Measurements from ENCODE around the gene LIMS1.
A peak's percentile ranks its signal among the peaks of the same experiment; 100 is the strongest.
"Not testable (repeated sequence)": the region's sequence is repeated elsewhere in the genome, so short reads cannot be mapped to it uniquely, and the experiment has no call there.

The LIMS1 gene

DNA sequence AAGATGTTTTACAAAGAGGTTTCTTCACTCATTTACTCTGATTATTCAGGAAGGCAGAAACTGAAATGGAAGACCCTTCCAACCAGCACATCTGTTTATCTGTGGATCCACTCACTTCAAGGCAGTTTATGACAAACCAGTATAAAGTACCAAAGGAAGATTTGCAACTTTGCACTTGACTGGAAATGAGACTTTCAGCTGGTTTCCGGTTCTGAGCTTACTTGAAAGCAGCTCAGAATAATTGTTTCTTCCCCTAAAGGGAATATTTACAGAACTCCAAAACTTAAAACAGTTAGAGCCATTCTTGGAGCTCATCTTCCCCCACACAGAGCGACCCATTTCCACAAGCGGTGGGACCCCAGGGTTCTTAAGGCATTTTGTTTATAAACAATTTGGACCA, 129.8 kb downstream of the LIMS1 start:
- DNase-seq (ENCODE audit: low read depth) = not testable (repeated sequence)

DNA sequence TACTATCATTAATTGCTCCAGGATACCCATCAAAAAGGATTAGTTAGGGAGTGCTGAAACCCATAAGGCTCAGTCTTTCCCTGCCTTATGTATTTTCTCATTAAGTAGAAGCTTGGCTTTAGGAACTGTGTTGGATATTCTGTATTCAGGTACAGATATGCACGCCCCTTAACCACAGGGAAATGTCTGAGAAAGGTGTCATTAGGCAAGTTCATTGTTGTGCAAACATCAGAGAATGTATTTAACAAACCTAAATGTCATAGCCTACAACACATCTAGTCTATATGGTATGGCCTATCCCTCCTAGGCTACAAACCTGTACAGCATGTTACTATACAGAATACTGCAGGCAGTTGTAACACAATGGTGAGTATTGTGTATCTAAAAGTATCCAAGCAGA, 130.7 kb downstream of the LIMS1 start:
- DNase-seq (ENCODE audit: low read depth) = not testable (repeated sequence)

DNA sequence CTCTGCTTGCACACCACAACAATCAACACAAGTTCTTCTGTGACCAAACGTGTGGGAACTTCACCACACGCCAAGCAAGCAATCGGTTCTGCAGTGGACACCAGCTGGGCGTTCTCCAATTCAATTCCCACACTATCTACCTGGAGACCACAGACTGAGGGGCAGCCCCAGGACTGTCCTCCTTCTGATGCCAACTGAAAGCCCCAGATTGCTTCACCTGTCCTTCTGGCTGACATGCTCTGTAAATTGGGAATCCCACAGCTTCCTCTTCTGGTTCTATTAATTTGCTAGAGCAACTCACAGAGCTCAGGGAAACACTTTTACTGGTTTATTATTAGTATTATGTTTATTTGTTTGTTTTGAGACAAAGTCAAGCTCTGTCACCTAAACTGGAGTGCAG, 131.7 kb downstream of the LIMS1 start:
- not testable (repeated sequence) for DNase-seq (ENCODE audit: low read depth)

DNA sequence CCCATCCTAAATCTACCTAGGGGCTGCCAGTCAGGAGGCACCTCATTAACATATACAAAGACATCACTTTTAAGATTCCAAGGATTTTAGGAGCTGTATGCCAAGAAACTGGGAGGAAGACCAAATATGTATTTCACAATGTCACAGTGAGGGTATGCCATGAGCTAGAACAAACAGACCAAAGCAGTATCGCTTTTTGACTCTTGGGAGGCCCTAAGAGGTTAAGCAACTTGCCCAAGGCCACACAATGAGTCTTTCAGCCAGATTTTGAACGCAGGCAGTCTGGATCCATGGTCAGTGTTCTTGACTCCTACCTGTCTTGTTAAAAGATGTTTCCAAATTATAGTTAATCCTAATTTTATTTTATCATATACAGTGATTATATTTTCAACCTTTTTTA, 132.9 kb downstream of the LIMS1 start:
- DNase-seq (ENCODE audit: low read depth) = not testable (repeated sequence)

DNA sequence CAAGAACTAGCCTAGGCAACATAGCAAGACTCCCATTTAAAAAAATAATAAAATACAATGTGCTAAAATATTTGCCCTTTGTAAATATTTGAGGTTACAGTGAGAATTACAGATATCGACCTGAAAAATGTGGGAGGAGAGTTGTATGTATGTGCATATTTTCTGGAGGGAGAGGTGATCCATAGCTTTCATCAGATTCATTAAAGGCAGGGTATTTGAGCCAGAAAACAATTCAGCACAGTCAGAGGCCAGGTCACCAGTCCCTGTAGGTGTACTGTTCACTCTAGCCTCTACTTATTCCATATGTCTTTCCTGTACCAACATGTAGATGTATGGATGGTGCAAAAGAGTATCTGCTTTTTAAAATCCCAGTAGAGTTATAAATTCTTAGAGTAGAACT, 136.0 kb downstream of the LIMS1 start:
- not testable (repeated sequence) for DNase-seq (ENCODE audit: low read depth)

DNA sequence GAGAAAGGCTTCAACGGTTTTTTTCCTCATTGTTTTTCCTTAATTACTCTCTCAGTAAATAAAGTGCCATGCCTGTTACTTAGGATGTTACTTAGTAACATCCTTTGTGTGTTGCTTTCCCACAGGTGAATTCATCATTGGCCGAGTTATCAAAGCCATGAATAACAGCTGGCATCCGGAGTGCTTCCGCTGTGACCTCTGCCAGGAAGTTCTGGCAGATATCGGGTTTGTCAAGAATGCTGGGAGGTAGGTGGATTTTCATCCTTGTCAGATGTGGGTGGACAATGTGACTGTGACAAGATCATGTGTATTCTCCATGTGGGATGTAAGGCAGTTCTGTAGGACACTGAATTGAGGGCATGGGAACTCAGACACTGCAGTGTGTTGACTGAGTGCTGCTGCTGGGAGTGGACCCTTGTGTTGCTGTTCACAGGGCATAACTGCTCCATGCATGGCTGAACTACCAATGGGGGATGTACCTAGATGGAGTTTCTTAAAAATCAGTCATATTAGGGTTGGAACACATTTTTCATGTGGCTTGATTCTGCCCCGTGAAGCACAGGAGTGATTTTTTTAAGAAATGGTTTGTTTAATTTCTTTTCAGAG, 138.0 kb downstream of the LIMS1 start:
- not testable (repeated sequence) for DNase-seq (ENCODE audit: low read depth)

DNA sequence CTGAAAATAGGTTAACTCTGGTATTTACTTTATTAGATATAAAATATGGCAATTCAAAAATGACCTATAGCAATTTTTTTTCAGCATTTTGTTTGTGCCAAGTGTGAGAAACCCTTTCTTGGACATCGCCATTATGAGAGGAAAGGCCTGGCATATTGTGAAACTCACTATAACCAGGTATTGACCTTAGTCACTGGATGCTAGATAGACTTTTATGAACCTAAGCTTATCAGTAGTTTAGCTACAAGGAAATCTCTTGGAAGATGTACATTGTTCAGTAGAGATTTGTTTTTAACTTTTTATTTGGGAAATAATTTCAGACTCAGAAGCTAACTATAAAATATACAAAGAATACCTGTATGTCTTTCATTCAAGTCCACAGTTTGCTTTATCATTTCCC, 142.3 kb downstream of the LIMS1 start:
- DNase-seq (ENCODE audit: low read depth) = not testable (repeated sequence)

DNA sequence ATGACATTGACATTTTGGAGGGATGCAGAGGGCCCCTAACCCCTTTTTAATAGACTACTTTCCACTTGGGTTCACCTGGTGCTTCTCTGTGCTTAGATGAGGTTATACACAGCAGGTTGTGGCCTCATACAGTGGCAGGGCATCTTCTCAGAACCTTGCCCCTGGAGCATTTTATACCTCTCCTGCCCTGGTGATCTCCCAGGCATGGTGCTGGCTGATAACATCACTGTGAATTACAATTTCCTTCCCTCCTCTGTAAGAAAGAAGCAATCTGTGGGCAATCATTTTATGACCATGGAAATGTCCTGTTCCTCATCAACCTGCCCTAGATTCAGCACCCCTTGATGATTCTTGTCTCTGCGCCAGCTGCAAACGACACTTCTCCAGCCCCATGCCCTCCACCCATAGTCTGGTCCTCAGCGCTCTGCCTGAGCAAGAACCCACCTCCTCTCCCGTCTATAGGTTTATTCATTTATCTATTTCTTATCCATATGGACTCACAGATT, 143.0 kb downstream of the LIMS1 start:
- not testable (repeated sequence) for DNase-seq (ENCODE audit: low read depth)

DNA sequence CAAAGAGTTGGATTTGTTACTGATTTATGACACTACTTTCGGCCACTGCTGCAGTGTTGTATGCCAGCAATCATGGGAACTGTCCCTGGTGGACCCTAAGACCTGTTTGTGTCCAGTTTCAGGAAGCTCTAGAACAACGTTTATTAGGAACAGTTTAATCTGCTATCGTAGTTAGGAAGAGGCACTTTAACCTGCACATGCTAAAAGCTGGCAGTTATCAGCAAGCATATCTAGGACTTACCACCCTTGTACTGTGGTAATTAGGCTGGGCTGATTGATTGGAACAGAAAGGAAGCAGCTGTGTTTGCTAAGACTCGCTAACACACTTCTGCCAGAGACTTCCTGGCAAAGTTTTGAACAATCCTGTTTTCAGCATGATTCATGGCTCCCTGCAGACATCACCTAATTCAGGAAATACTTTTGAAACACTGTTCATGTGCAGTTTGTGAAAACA, 144.0 kb downstream of the LIMS1 start:
- not testable (repeated sequence) for DNase-seq (ENCODE audit: low read depth)

DNA sequence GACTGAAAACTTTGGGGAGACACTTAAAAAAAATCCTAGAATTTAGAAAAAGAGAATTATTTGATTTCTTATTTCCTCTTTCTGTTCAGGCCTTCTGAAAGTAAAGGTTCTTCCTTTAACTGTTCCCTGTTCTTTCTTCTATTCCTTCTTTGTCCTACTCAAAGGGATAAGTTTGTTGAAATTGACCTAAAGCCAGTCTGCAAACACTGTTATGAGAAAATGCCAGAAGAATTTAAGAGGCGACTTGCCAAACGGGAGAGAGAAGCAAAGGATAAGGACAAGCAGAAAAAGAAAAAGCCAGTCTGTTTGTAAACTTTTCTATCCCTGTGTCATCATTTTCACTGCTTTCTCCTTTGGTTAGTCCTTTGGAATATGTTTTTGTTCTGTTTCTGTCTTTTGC, 146.5 kb downstream of the LIMS1 start:
- not testable (repeated sequence) for DNase-seq (ENCODE audit: low read depth)

DNA sequence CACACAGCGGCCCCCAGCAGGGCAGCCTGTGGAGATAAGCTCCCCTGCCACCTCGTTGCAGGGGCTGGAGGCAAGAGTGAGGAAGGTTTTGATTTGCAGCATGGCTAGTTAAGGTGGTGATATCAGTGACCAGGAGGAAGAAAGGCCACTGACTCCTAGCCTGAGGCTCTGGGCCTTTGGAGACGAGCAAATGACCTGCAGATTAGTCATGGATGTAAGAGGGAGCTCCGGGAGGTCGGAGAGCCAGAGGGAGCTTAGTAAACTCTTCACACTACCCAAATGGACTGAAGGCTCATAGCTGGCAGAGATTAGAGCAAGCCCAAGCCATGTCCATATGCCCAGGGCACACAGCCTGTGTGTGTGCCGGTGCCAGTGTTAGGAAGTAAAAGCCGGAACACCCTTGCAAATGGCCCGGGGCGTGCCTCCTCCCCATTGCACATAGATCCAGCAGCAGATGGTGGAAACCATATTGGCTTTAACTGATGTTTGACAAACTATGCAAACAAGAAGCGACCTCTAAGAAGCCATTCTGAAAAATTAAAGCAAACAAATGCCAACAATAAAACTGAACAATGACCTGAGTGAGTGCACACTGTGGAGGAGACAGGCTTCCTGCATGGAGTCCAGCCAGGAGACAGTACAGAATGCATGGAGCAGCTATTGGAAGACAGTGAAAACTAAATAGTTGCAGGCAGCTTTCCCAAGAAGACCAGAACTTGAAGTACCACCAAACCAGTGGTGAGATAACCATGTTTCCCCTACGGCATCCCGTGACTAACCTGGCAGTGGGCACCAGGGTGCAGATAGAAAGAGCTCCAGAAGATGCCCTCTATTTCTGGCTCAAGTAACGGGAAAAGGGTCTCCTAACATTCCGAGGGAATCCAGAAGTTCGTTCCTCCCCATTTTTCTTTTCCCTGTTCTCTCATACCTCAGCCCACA, 154.8 kb downstream of the LIMS1 start:
- not testable (repeated sequence) for DNase-seq (ENCODE audit: low read depth)

DNA sequence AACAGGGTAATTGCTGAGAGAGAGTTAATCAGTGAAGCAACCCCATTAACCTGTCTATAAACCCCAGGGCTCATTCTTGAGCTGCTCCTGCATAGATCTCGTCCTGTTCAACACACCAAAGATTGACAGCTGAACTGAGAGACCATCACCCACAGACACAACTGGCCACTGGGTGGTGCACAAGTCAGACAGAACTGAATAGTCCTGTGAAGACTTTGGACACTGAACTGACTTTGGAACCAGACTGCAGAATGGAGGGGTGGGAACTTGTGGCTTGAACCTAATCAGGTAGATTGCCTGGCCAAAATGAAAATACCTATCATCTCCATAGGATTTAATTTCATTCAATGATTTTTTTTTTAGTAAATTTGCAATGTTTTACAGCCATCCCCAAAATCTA, 155.7 kb downstream of the LIMS1 start:
- DNase-seq (ENCODE audit: low read depth) = not testable (repeated sequence)

DNA sequence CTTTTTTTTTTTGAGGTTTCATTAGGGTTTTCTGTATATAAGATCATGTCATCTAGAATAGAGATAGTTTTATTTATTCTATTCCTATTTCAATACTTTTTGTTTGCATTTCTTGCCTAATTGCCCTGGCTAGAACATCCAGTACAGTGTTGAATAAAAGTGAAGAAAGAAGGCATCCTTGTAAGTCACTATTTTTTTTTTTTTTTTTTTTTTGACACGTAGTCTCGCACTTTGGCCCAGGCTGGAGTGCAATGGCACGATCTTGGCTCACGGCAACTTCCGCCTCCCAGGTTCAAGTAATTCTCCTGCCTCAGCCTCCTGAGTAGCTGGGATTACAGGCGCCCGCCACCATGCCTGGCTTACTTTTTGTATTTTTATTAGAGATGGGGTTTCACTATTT, 157.2 kb downstream of the LIMS1 start:
- DNase-seq (ENCODE audit: low read depth) = no peak

DNA sequence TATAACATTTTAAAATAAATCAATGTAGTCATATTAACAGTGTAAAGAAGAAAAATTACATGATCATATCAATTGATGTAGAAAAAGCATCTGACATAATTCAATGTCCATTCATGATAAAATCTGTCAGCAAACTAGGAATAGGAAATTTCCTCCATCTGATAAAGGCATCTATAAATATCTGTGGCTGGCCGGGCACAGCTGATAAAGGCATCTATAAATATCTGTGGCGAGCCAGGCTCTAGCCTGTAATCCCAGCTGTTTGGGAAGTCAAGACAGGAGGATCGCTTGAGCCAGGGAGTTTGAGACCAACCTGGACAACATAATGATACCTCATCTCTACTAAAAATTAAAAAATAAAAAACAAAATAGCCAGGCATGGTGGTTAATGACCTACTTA, 166.9 kb downstream of the LIMS1 start:
- no peak for DNase-seq (ENCODE audit: low read depth)

DNA sequence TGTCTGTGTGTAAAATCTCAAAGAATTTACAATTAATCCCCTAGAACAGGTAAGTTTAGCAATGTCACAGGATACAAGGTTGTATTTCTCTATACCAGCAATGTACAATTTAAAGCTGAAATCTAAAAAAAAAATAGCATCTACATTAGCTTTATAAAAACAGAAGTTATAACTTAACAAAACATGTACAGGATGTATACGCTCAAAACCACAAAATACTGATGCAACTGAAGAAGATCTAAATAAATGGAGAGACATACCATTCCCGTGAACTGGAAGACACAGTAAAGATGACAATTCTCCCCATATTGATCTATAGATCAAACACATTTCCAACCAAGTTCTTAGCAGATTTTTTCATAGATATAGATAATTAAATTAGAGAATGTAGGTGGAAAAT, 167.5 kb downstream of the LIMS1 start:
- no peak for DNase-seq (ENCODE audit: low read depth)

DNA sequence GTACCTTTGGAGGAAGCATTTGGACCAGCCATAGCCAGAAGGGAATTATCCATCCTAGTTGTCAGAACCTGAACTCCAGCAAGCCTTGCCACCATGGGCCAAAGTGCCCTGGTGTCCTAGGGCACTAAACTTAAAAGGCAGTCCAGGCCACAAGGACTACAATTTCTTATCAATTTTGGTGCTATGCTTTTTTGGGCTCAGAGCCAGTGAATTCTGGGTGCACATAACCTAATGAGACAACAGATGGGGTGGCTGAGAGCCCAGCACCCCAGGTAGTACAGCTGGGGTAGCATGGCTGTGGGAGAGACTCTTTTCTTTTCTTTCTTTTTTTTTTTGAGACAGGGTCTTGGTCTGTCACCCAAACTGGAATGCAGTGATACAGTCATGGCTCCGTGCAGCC, 170.6 kb downstream of the LIMS1 start:
- no peak for DNase-seq (ENCODE audit: low read depth)

DNA sequence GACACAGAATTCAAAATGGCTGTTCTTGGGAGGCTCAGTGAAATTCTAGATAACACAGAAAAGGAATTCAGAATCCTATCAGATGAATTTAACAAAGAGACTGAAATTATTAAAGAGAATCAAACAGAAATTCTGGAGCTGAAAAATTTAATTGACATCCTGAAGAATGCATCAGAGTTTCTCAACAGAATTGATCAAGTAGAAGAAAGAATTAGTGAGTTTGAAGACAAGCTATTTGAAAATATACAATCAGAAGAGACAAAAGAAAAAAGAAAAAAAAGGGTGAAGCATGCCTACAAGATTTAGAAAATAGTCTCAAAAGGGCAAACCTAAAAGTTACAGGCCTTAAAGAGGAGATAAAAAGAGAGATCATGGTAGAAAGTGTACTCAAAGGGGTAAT, 173.0 kb downstream of the LIMS1 start:
- no peak for DNase-seq (ENCODE audit: low read depth)

DNA sequence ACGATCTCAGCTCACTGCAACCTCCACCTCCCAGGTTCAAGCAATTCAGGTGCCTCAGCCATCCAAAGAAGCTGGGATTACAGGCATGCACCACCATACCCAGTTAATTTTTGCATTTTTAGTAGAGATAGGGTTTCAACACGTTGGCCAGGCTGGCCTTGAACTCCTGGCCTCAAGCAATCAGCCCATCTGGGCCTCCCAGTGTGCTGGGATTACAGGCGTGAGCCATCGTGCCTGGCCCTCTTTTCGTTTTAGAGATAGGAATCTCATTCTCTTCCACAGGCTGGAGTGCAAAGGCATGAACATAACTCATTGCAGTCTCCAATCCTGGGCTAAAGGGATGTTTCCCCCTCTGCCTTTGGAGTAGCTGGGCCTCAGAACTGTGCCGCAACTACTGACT, 182.7 kb downstream of the LIMS1 start:
- DNase-seq (ENCODE audit: low read depth) = not testable (repeated sequence)

DNA sequence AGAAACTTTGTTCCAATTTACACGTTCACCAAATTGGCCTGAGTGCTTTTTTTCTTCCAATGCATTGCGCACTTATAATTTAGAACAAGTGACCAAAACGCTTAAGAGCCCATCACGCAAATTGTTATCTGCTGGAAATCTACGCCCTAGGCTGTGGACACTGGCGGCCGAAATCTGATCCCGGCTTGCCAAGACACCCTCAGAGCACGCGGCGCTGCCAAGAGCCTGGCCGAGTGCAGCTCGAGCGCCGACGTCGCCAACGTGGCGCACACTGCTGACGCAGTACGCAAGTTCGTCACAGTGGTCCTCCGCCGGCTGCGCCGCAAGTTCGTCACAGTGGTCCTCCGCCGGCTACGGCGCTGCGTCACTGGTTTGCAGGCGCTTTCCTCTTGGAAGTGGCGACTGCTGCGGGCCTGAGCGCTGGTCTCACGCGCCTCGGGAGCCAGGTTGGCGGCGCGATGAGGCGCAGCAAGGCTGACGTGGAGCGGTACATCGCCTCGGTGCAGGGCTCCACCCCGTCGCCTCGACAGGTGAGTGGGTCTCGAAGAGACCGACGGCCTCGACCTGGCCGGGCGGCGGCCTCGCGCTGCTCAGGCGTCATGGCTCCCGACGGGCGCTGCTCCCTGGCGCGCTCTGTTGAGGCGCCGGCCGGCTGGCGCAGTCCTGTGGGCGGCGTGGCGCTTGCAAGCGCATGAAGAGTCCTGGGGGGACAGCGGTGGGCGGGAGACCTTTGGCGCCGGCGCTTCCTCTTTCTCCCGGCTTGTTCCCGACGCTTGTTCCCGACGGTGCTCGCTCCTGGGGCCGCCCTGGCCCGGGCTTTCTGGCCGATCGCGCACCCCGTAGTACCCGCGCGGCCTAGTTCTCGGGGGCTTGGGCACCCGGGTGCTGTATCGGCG, 185.1 kb downstream of the LIMS1 start, which contains the start of gene RANBP2:
Gene RANBP2 (plus strand): TSS at position 334 of the 896 bp plus-strand sequence. CDS start 125 bp downstream, at position 459.
- peak; percentile 87 for DNase-seq (ENCODE audit: low read depth)

DNA sequence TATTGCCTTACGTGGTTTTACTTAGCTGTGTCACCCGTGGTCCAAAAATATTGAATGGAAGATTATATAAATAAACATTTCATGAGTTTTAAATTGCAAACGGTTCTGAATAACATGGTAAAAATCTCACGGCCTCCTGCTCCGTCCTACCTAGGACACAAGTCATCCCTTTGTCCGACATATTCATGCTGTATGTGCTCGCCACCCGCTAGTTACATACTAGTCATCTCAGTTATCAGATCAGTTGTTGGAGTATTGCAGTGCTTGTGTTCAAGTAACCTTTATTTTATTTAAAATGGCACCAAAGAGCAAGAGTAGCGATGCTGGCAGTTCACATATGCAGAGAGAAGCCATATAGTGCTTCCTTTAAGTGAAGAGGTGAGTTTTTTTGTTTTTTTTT, 191.8 kb downstream of the LIMS1 start:
- DNase-seq (ENCODE audit: low read depth) = not testable (repeated sequence)

DNA sequence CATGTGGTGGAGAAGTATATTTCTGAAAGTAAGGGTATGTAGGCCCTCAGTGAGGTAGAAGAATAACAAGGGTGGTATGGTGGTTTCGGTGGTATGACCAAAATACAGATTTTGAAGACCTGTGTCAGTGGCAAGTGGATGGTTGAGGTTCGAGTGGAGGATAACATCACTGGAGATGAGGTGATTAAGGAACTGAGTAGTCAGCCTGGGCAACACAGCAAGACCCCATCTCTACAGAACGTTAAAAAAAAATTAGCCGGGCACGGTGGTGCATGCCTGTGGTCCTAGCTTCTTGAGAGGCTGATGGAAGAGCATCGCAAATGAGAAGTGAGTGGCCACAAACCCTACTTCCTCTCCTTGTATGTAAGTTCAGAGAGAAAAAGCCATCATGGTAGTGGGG, 200.4 kb downstream of the LIMS1 start:
- DNase-seq (ENCODE audit: low read depth) = not testable (repeated sequence)
